ENCODE measurements around the gene HPCAL4. TPM values are rescaled to one million over a fixed set of nuclear protein-coding genes. Genes with fewer than 3 reads are reported as not detected.

HPCAL4 gene
- total RNA-seq, 1 donor from 2014 or later = 0.49 TPM

GRCh38 chr1:39668111-39668510, 23.1 kb downstream of the HPCAL4 start:
- Mint-ChIP-seq H3K27ac (ENCODE audit: unreplicated experiment) (peak overlapping the region; percentile 23), H3K9me3 (no peaks in the 10 kb centered on the region), H3K36me3 (ENCODE audit: low read depth) (no peaks in the 10 kb centered on the region), H3K4me1 (no peaks in the 10 kb centered on the region), H3K4me3 (no peak overlapping the region), H3K27me3 (ENCODE audit: low read depth) (peaks cover 60% of the 10 kb centered on the region)
- TF ChIP-seq CTCF (conservative IDR thresholded peaks at IDR 0.05) = no peak
- DNase-seq (ENCODE audit: low read depth, low spot score) = no peak

GRCh38 chr1:39666772-39667171, 24.5 kb downstream of the HPCAL4 start:
- H3K9me3 Mint-ChIP-seq = no peaks in the 10 kb centered on the region
- no peak overlapping the region for H3K4me3 Mint-ChIP-seq
- H3K27me3 Mint-ChIP-seq (ENCODE audit: low read depth) = peaks cover 49% of the 10 kb centered on the region
- DNase-seq (ENCODE audit: low read depth, low spot score) = no peak
- H3K27ac Mint-ChIP-seq (ENCODE audit: unreplicated experiment) = no peak overlapping the region
- no peaks in the 10 kb centered on the region for H3K4me1 Mint-ChIP-seq
- no peak for TF ChIP-seq CTCF (conservative IDR thresholded peaks at IDR 0.05)
- H3K36me3 Mint-ChIP-seq (ENCODE audit: low read depth) = no peaks in the 10 kb centered on the region

- H3K27ac Mint-ChIP-seq (ENCODE audit: unreplicated experiment) = no peak overlapping the region
- no peak for DNase-seq (ENCODE audit: low read depth, low spot score)
- H3K36me3 Mint-ChIP-seq (ENCODE audit: low read depth) = no peaks in the 10 kb centered on the region
- TF ChIP-seq CTCF (conservative IDR thresholded peaks at IDR 0.05) = no peak
- H3K27me3 Mint-ChIP-seq (ENCODE audit: low read depth) = peaks cover 30% of the 10 kb centered on the region
- no peak overlapping the region for H3K4me3 Mint-ChIP-seq
- no peaks in the 10 kb centered on the region for H3K9me3 Mint-ChIP-seq
- peaks cover 4% of the 10 kb centered on the region for H3K4me1 Mint-ChIP-seq
Measured at GRCh38 chr1:39663559-39663958, 27.7 kb downstream of the HPCAL4 start.

- H3K9me3 Mint-ChIP-seq = no peaks in the 10 kb centered on the region
- H3K36me3 Mint-ChIP-seq (ENCODE audit: low read depth) = no peaks in the 10 kb centered on the region
- H3K4me3 Mint-ChIP-seq = no peak overlapping the region
- H3K27me3 Mint-ChIP-seq (ENCODE audit: low read depth) = peaks cover 24% of the 10 kb centered on the region
- H3K4me1 Mint-ChIP-seq = peaks cover 10% of the 10 kb centered on the region
- no peak for DNase-seq (ENCODE audit: low read depth, low spot score)
- no peak for TF ChIP-seq CTCF (conservative IDR thresholded peaks at IDR 0.05)
- no peak overlapping the region for H3K27ac Mint-ChIP-seq (ENCODE audit: unreplicated experiment)
Measured at GRCh38 chr1:39662861-39663260, 28.4 kb downstream of the HPCAL4 start.

- Mint-ChIP-seq H3K9me3 (no peaks in the 10 kb centered on the region), H3K36me3 (ENCODE audit: low read depth) (no peaks in the 10 kb centered on the region), H3K27ac (ENCODE audit: unreplicated experiment) (no peak overlapping the region), H3K4me1 (peaks cover 11% of the 10 kb centered on the region), H3K27me3 (ENCODE audit: low read depth) (peaks cover 7% of the 10 kb centered on the region), H3K4me3 (no peak overlapping the region)
- no peak for DNase-seq (ENCODE audit: low read depth, low spot score)
- no peak for TF ChIP-seq CTCF (conservative IDR thresholded peaks at IDR 0.05)
Measured at GRCh38 chr1:39659538-39659937, 31.7 kb downstream of the HPCAL4 start.

- no peaks in the 10 kb centered on the region for H3K9me3 Mint-ChIP-seq
- no peak overlapping the region for H3K4me3 Mint-ChIP-seq
- H3K4me1 Mint-ChIP-seq = peaks cover 11% of the 10 kb centered on the region
- peaks cover 10% of the 10 kb centered on the region for H3K27me3 Mint-ChIP-seq (ENCODE audit: low read depth)
- H3K27ac Mint-ChIP-seq (ENCODE audit: unreplicated experiment) = no peak overlapping the region
- TF ChIP-seq CTCF (conservative IDR thresholded peaks at IDR 0.05) = no peak
- H3K36me3 Mint-ChIP-seq (ENCODE audit: low read depth) = no peaks in the 10 kb centered on the region
- no peak for DNase-seq (ENCODE audit: low read depth, low spot score)
Measured at GRCh38 chr1:39659110-39659509, 32.1 kb downstream of the HPCAL4 start.

Data from neural crest cell (in vitro differentiated cells).